D721Med (cell line): ENCODE data around the gene NT5C3B.

Experiments used
- DNase-seq: peaks from one replicate; pipeline ENCODE4 v3.0.0; 2011; ENCODE audit warnings: low spot score; ENCODE audit not compliant: insufficient read length
- FAIRE-seq: peaks from 2 replicates; lab custom pipeline; 2011; peaks lifted over from hg19 to GRCh38; lab: Jason Lieb, UNC
- TF ChIP-seq, protein P1 (sequence below): IDR thresholded peaks from 2 replicates; pipeline ENCODE4 v1.5.1; 2012; ENCODE audit warnings: mild to moderate bottlenecking, control low read depth; ENCODE audit not compliant: insufficient read depth; ENCODE audit errors: missing control alignments

Gene NT5C3B

DNA sequence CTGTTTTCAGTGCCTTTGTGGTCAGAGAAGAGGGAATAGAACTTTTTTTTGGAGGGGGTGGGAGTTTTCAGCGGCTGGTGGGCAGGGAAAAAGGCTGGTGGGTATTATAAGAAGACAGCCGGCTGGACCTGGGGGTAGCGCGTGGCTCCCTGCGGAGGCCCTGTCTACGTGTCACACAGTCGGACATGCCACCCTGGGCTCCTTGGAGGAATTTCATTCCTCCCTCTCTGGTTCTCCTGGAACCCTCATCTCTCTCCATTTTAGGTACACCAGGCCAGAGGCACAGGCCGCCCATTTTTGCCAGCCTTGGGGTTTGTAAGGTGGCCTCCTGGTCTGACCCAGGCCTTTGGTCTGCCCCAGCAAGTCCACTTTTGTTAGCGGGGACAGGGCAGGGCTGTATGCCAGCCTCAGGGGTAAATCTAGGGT is 22.3 kb downstream of the NT5C3B start:
- FAIRE-seq, result no peak
- TF ChIP-seq, protein P1, sequence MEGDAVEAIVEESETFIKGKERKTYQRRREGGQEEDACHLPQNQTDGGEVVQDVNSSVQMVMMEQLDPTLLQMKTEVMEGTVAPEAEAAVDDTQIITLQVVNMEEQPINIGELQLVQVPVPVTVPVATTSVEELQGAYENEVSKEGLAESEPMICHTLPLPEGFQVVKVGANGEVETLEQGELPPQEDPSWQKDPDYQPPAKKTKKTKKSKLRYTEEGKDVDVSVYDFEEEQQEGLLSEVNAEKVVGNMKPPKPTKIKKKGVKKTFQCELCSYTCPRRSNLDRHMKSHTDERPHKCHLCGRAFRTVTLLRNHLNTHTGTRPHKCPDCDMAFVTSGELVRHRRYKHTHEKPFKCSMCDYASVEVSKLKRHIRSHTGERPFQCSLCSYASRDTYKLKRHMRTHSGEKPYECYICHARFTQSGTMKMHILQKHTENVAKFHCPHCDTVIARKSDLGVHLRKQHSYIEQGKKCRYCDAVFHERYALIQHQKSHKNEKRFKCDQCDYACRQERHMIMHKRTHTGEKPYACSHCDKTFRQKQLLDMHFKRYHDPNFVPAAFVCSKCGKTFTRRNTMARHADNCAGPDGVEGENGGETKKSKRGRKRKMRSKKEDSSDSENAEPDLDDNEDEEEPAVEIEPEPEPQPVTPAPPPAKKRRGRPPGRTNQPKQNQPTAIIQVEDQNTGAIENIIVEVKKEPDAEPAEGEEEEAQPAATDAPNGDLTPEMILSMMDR, result no peak
- no peak for DNase-seq

DNA sequence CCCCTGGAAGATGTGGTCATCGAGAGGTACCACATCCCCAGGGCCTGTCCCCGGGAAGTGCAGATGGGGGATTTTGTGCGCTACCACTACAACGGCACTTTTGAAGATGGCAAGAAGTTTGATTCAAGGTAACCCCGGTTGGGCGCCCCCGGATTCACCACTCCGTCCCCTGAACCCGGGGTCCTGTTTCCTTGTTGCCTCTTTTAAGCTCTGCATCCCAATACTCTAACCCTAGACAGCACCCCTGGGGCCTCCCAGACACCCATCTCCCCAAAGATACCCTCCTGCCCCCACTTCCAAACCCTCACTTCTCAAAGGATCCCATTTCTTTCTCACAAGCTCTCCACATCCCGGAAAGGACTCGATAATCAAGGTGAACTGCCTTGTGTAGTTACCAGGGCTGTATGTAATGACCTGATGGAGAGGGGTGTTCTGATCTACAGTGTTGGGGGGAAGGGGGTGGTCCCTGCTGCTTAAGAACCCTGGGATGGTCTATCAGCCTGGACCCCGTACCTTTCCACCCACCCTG is 22.8 kb downstream of the NT5C3B start:
- TF ChIP-seq, protein P1, result no peak
- DNase-seq, result no peak
- no peak for FAIRE-seq

DNA sequence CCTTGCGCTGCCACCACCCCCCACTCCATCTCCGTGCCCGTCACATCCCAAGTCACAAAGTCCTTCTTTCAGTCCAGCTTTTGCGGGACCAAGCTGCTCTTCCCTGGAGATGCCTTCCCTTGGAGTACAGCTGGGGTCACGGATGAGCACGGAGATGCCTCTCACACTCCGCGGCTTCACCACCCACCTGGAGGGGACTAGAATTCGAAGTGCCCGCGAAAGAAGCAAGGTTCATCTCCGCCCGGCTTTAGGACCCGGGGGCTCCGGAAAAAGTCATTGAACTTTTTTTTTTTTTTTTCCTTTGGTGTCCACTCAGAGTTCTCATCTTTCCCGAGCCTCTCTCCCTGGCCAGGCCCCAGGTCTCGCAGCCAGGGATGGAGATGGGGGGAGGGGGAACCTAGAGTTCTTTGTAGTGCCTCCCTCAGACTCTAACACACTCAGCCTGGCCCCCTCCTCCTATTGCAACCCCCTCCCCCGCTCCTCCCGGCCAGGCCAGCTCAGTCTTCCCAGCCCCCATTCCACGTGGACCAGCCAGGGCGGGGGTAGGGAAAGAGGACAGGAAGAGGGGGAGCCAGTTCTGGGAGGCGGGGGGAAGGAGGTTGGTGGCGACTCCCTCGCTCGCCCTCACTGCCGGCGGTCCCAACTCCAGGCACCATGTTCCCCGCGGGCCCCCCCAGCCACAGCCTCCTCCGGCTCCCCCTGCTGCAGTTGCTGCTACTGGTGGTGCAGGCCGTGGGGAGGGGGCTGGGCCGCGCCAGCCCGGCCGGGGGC is 23.5 kb downstream of the NT5C3B start, which contains the start of gene FKBP10:
FKBP10 (plus strand) TSS at position 624 of the 771 bp plus-strand sequence; CDS start at position 655, 31 bp downstream.
- FAIRE-seq, result no peak
- TF ChIP-seq, protein P1, result no peak
- peak; percentile 50 for DNase-seq

DNA sequence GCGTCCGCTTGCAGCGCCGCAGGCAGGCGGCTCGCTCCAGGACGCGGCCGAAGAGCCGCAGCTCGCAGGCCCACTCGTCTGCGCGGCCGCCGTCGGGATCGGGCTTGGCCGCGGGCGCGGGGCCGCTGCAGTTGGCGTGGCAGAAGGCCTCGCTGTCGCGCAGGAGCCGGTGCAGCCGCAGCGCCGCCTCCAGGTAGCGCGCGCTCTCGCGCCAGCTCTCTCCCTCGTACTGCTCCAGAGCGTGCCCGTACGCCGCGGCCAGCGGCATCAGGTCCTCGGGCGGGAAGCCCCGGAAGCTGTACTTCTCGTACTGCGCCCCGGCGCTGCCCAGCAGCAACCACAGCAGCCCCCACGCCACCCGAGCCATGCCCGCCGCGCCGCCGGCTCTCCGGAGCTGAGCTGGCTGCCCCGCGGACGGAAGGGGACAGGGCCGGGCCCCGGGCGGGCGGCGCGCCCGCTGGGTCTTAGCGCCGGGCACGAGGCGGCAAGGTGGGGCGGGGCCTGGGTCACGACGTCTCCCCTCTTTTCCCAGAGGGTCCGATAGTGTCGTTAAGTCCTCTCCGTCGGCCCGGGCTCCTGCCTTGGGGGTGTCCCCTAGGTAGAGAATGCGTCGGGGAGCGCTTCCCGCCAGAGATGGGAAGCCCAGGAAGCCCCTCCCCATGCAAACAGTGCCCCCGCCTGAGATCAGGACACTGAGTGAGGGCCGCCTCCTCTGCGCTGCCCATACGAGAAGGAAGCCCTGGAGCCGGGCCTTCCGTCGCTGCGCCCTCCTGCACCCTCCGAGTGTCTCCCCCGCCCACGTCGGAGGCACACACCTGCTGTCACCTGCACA is 24.3 kb downstream of the NT5C3B start, which contains the start of gene P3H4:
P3H4 (minus strand) TSS at position 401 of the 832 bp plus-strand sequence; CDS start at position 367, 34 bp downstream.
- peak; percentile 78 for DNase-seq
- no peak for FAIRE-seq

DNA sequence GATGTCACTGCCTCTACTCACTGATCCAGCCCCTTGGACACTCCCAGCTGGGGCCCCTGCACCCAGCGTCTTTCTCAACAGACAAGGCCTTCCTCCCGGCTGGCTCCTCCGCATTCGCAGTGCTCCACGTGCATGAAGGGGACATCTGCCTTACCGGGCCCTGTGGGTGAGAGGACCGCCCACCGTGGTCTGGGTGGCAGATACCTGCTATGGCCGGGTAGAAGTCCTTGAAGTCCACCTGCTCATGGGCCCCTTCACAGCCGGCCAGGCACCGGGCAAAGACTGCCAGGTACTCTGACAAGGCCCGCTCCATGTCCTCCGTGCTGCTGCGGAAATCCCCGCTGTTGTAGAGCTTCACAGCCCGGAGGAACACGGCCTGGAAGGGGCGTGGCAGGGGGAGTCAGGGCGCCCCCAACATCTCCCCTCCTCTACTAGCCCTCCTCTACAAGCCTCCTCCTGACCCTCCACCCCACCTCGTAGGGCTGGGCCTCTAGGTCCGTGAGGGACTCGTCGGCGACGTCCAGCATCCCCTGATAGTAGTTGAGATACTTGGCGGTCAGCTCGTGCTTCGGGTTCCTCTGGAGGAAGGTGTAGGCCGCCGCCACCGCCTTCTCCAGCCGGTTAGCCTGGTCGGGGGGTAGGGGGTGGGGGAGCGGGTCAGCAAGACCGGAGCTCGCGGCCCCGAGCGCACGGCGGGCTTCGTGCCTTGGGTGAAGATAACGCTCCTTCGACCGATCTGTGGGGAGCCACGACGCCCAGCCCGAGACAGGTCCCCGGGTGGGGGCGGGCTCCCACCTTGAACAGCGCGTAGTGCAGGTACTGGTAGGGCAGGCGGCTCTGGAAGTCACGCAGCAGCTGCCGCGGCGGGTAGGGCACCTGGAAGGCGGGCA is 25.1 kb downstream of the NT5C3B start:
- DNase-seq (no peak), FAIRE-seq (no peak)
- TF ChIP-seq, protein P1, result no peak

More for the DNA sequence above, 24.3 kb downstream of the NT5C3B start, which contains the start of gene P3H4:
- TF ChIP-seq, protein P1, result peak; percentile 73
